ENCODE results near the gene CD40LG.

DNA sequence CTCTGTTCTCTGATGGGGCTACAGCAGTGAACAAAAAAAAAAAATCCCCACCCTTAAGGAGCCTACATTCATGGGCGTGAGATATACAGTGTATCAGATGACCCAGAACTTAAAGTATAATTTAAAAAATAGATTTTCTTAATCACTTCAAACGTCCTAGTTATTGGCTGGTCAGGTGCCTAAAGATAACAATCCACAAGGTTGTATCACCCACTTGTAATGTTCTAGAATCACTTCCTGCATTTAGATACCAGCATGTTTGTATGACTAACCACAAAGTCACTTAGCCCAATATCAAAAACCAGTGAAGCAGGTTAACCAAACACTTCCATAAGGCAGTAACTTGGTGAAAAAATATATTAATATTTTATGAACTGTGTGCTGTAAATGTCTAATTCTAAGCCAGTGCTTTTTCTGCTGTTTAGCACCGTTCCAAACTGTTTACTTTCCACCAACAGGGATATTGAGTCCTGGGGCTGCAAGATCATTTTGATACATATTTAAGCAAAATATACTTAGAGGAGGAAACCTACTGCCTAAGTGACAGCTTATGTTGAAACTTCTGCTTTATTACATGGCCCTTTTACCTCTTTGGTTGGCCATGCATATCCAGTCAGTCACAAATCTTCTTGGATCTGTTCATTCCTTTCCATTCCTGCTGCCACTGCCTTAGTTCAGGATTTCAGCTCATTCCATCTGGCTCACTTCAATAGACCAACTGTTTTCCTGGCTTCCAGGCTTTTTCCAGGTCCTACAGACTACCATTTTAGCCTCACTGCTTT lies 43.3 kb downstream of the CD40LG start:
- TF ChIP-seq, protein P1, sequence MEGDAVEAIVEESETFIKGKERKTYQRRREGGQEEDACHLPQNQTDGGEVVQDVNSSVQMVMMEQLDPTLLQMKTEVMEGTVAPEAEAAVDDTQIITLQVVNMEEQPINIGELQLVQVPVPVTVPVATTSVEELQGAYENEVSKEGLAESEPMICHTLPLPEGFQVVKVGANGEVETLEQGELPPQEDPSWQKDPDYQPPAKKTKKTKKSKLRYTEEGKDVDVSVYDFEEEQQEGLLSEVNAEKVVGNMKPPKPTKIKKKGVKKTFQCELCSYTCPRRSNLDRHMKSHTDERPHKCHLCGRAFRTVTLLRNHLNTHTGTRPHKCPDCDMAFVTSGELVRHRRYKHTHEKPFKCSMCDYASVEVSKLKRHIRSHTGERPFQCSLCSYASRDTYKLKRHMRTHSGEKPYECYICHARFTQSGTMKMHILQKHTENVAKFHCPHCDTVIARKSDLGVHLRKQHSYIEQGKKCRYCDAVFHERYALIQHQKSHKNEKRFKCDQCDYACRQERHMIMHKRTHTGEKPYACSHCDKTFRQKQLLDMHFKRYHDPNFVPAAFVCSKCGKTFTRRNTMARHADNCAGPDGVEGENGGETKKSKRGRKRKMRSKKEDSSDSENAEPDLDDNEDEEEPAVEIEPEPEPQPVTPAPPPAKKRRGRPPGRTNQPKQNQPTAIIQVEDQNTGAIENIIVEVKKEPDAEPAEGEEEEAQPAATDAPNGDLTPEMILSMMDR (conservative IDR thresholded peaks at IDR 0.05): no peak
- no peak for TF ChIP-seq EZH2 (IDR thresholded peaks at IDR 0.05; ENCODE audit: low read depth)

All from PC-9 (cell line).